ENCODE results near the gene DIS3L2. TPM values are rescaled to one million over a fixed set of nuclear protein-coding genes. Genes with fewer than 3 reads are reported as not detected.
"Not testable (repeated sequence)": the region's sequence is repeated elsewhere in the genome, so short reads cannot be mapped to it uniquely, and the experiment has no call there.

DIS3L2 gene
- total and polyA plus RNA-seq, 8 donors, result 13.0 to 24.0 (median 16.8) TPM

- H3K27me3 ChIP-seq, result no peaks in the 10 kb centered on the region
- TF ChIP-seq, protein P1, sequence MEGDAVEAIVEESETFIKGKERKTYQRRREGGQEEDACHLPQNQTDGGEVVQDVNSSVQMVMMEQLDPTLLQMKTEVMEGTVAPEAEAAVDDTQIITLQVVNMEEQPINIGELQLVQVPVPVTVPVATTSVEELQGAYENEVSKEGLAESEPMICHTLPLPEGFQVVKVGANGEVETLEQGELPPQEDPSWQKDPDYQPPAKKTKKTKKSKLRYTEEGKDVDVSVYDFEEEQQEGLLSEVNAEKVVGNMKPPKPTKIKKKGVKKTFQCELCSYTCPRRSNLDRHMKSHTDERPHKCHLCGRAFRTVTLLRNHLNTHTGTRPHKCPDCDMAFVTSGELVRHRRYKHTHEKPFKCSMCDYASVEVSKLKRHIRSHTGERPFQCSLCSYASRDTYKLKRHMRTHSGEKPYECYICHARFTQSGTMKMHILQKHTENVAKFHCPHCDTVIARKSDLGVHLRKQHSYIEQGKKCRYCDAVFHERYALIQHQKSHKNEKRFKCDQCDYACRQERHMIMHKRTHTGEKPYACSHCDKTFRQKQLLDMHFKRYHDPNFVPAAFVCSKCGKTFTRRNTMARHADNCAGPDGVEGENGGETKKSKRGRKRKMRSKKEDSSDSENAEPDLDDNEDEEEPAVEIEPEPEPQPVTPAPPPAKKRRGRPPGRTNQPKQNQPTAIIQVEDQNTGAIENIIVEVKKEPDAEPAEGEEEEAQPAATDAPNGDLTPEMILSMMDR (IDR thresholded peaks at IDR 0.05), result no peak
- no peak overlapping the region for H3K4me3 ChIP-seq
- DNase-seq (no peak), FAIRE-seq (no peak), ATAC-seq (no peak)
- intact Hi-C loops (cut with DNase I), result loop anchor here in 1 of 3 donors (10.0 kb wide), 1 partner anchor 223 kb away; the partner anchor contains the start of gene NPPC
- no peaks in the 10 kb centered on the region for H3K9me3 ChIP-seq
- H3K36me3 ChIP-seq, result no peaks in the 10 kb centered on the region
- no peaks in the 10 kb centered on the region for H3K4me1 ChIP-seq
- H3K27ac ChIP-seq, result no peak overlapping the region
- WGBS, 2 donors, result 100% methylated on average over 2 of the region's 2 CpGs
These were observed 186.0 kb downstream of the DIS3L2 start for GRCh38 chr2:232147440-232148077.

DNA sequence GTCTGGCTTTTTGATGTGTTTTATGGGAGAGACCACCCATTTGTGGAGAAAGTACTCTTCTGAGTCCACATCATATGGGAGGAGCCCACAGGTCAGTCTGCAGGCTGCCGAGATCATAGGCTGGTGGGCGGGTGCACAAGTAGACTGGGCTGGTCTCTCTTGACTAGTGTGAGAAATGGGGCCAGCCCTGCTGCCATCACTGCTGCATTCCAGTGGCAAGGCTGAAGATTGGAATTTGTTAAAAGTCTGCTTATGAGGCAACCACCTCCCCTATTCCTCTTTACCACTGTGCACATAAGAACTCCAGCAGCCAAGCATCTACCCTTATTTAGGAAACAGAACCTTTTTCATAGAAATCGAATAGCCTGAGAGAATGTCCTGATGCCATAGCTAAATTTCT, 200.7 kb downstream of the DIS3L2 start:
- H3K27me3 ChIP-seq, result no peaks in the 10 kb centered on the region
- FAIRE-seq (no peak), ATAC-seq (no peak), DNase-seq (no peak)
- H3K4me3 ChIP-seq, result no peak overlapping the region
- no peaks in the 10 kb centered on the region for H3K9me3 ChIP-seq
- intact Hi-C loops (cut with DNase I), result no loop called here
- WGBS, 2 donors, result 97% methylated on average over 3 of the region's 3 CpGs
- no peak overlapping the region for H3K27ac ChIP-seq
- peaks cover 0 to 17% (median 0%) of the 10 kb centered on the region in 3 donors for H3K36me3 ChIP-seq
- no peaks in the 10 kb centered on the region for H3K4me1 ChIP-seq
- TF ChIP-seq, protein P1 (IDR thresholded peaks at IDR 0.05), result no peak

GRCh38 chr2:232170396-232170795, 208.9 kb downstream of the DIS3L2 start:
- Histone ChIP-seq H3K4me3 (no peak overlapping the region), H3K36me3 (no peaks in the 10 kb centered on the region), H3K4me1 (no peaks in the 10 kb centered on the region), H3K9me3 (no peaks in the 10 kb centered on the region), H3K27ac (peak overlapping the region in 1 of 4 donors; percentile 2), H3K27me3 (no peaks in the 10 kb centered on the region)
- intact Hi-C loops (cut with DNase I), result no loop called here
- TF ChIP-seq, protein P1 (IDR thresholded peaks at IDR 0.05), result no peak
- FAIRE-seq (no peak), ATAC-seq (no peak), DNase-seq (no peak)
- WGBS, 2 donors, result 43 to 50% methylated on average over 2 of the region's 2 CpGs

- WGBS, 2 donors, result 90 to 93% methylated on average over 4 of the region's 4 CpGs
- no peak for FAIRE-seq
- Histone ChIP-seq H3K27me3 (no peaks in the 10 kb centered on the region), H3K9me3 (no peaks in the 10 kb centered on the region), H3K27ac (no peak overlapping the region), H3K4me3 (no peak overlapping the region), H3K4me1 (no peaks in the 10 kb centered on the region), H3K36me3 (no peaks in the 10 kb centered on the region)
- no peak for ATAC-seq
- no peak for DNase-seq
- TF ChIP-seq, protein P1 (IDR thresholded peaks at IDR 0.05), result no peak
- intact Hi-C loops (cut with DNase I), result no loop called here
These were observed 213.1 kb downstream of the DIS3L2 start for GRCh38 chr2:232174662-232175061.

DNA sequence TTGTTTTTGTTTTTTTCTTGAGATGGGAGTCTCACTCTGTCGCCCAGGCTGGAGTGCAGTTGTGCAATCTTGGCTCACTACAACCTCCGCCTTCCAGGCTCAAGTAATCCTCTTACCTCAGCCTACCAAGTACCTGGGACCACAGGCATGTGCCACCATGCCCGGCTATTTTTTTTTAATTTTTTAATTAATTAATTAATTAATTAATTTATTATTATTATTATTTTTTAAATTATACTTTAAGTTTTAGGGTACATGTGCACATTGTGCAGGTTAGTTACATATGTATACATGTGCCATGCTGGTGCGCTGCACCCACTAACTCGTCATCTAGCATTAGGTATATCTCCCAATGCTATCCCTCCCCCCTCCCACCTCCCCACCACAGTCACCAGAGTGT, 215.1 kb downstream of the DIS3L2 start:
- H3K9me3 ChIP-seq; DNase-seq; H3K27me3 ChIP-seq; intact Hi-C loops (cut with DNase I); FAIRE-seq; H3K4me1 ChIP-seq; ATAC-seq; H3K27ac ChIP-seq; H3K36me3 ChIP-seq; H3K4me3 ChIP-seq: not testable (repeated sequence)
- 96 to 97% methylated on average over 4 of the region's 5 CpGs for WGBS, 2 donors

Data from pancreas (tissue), 10 donors.